Breast epithelium (tissue), 3 donors: ENCODE results near the gene CHST10.

Experiments used
- CTCF ChIP-seq, 3 donors: fragments of 450-650 bp; IDR thresholded peaks; one replicate each; pipeline ENCODE4 v1.5.1; 2016 to 2017; ENCODE audit warnings: antibody characterized with exemption in 3 of 3, mild to moderate bottlenecking in 3 of 3, moderate library complexity in 3 of 3
- POLR2A ChIP-seq: fragments of 450-650 bp; IDR thresholded peaks from one replicate; pipeline ENCODE4 v1.6.1; 2016; ENCODE audit warnings: antibody characterized with exemption, mild to moderate bottlenecking, moderate library complexity

- TF ChIP-seq POLR2A (no peak), CTCF (IDR thresholded peaks at IDR 0.05) (no peak)
Observed at GRCh38 chr2:100367163-100367562, 50.3 kb downstream of the CHST10 start.
